Heart left ventricle (tissue), 13 donors: ENCODE data around the gene TAF7L.

Source experiments
- POLR2A ChIP-seq, 2 donors: fragments of 450-650 bp; IDR thresholded peaks; one replicate each; pipeline ENCODE4 v1.6.1; 2017; ENCODE audit warnings: antibody characterized with exemption in 2 of 2, mild to moderate bottlenecking in 2 of 2, moderate library complexity in 2 of 2
- TF ChIP-seq, protein P1 (sequence below), 12 donors: fragments of 200-600 bp; sonication (generic) in 4 of 12; IDR thresholded peaks; one replicate each; pipeline versions ENCODE4 v1.5.0 to v1.8.0; 2018 to 2022; ENCODE audit warnings: antibody characterized with exemption in 12 of 12, mild to moderate bottlenecking in 5 of 12
- donor health status: ischemic (EF 13 %, LVEDD 7.1; RV severe dilation, severe dysfunction).
- donor health status: DM: no; HTN: yes; CAD: no.
- donor health status: DM: no; HTN: no; CAD: no.
- donor health status: ischemic (EF 25% LVEDD 6.9; RV normal size, moderate dysfunction).
- donor health status: ischemic (EF 25% LVEDD 5.7; RV mildly dilated, moderate dysfunction).
- donor health status: ischemic (EF 35%, LVEDD 5.7; RV mildly dilated, moderate dysfunction).
- donor health status: nonischemic (EF 11% LVEDD 7.7; RV severe dilation, severe dysfunction).
- donor health status: DM: yes; HTN: yes; CAD: no.
- donor health status: PGD.
- donor health status: ischemic (EF 29% LVEDD 5.4; RV normal size, mild dysfunction).
- donor health status: nonischemic (EF 23%, LVEDD 6.1; RV moderate dilation, normal function).

GRCh38 chrX:101262590-101262989, 28.5 kb downstream of the TAF7L start:
- TF ChIP-seq, protein P1, sequence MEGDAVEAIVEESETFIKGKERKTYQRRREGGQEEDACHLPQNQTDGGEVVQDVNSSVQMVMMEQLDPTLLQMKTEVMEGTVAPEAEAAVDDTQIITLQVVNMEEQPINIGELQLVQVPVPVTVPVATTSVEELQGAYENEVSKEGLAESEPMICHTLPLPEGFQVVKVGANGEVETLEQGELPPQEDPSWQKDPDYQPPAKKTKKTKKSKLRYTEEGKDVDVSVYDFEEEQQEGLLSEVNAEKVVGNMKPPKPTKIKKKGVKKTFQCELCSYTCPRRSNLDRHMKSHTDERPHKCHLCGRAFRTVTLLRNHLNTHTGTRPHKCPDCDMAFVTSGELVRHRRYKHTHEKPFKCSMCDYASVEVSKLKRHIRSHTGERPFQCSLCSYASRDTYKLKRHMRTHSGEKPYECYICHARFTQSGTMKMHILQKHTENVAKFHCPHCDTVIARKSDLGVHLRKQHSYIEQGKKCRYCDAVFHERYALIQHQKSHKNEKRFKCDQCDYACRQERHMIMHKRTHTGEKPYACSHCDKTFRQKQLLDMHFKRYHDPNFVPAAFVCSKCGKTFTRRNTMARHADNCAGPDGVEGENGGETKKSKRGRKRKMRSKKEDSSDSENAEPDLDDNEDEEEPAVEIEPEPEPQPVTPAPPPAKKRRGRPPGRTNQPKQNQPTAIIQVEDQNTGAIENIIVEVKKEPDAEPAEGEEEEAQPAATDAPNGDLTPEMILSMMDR (IDR thresholded peaks at IDR 0.05) = no peak
- TF ChIP-seq POLR2A (IDR thresholded peaks at IDR 0.05) = no peak
